Erythroblast (primary cell): Measurements from ENCODE around the gene CLIP3.

Source experiments
- GATA1 ChIP-seq: IDR thresholded peaks from 2 replicates; pipeline ENCODE4 v1.6.1; 2011; ENCODE audit warnings: low read depth, mild to moderate bottlenecking, control low read depth, low read length, moderate library complexity
- POLR2A ChIP-seq: IDR thresholded peaks from 2 replicates; pipeline ENCODE4 v1.6.1; 2011; ENCODE audit warnings: mild to moderate bottlenecking, low read length

- TF ChIP-seq POLR2A (no peak), GATA1 (no peak)
Observed at GRCh38 chr19:36047835-36048234, 15.2 kb upstream of the CLIP3 start.
